Fibroblast of skin of abdomen (primary cell): Measurements from ENCODE around the gene PRTG.
"Not testable (repeated sequence)": the region's sequence is repeated elsewhere in the genome, so short reads cannot be mapped to it uniquely, and the experiment has no call there.

Source experiments
- DNase-seq: peaks from one replicate; pipeline ENCODE4 v3.0.0-alpha.2; 2013

PRTG gene

DNA sequence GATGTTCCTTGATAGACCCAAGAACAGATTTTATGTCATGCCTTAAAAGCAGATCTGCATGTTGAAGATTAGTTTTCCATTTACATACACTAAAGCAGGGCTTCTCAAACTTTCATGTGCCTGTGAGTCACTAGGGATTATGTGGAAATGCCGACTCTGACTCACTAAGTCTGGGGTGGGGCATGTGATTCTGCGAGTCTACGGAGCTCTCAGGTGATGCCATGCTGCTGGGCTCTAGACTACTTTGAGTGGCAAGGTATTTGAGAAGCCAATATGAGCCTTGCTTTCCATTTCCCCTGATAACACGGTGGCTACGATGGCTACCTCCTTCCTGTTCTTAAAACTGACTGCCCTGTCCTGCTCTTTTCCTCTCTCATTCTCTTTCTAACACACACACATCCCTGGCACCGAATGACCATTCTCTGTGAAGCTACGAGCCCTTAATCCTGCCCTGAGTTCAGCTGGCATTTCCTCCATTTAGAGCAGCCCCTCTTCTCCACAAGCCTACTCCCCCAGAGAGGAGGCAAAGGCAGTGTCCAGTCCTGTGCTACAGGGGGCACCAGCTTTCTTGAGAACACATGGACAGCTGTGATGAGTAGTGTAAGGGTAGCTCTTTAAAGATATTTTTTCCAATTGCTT, 115.1 kb downstream of the PRTG start:
- peak; percentile 85 for DNase-seq

DNA sequence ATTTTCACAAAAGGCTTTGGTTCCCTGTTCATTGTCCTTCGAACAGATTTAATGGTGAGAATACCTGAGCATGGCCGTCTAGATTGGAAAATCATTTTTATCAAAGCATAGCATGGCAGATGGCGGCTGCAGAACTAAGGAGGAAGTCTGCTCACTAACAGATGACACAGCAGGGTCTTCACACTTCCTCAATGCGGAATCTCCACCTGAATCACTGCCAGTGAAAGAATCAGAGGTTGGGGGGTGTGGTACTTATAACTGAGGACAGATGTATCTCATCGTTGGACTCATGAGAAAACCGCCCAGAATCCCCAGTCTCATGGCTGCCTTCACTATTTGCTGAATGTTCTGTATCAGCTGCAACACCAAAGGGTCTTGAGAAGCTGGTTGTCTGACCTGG, 123.2 kb downstream of the PRTG start:
- DNase-seq: peak; percentile 9

- DNase-seq: no peak
Observed at GRCh38 chr15:55618387-55618786, 124.6 kb downstream of the PRTG start.

DNA sequence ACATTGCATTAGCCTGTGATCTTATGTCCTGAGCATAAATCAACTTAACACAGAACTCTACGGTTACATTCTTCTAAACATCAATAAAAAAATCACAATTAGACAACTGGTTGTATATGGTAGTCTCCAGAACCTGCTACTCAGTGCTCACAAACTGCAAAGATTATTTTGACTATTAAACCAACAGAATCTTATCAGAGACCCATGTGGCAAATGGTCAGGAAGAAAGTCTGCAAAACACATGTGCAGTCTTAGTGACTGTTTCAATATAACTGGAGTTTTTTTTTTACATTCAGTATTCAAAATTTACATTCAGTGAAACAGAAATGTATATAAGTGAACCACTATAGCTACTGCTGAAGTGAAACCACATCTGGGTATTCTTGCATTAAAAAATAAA, 127.5 kb downstream of the PRTG start:
- no peak for DNase-seq

DNA sequence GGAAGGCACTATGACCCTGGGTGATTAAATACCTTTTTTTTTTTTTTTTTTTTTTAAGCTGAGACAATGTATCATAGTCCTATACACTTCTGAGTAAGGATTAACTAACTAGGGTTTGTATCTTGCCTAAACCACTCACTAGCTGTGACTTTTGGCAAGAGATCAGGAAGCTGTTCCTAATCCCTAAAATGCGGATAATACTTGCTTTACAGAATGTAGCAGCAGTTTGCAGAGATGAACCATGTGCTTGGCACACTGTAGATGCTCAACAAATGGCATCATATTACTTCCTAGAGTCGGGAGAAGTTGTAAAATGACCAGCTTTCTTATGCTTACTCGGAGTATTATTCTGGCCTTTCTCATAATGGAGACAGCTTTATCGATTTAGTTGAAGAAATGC, 129.2 kb downstream of the PRTG start:
- DNase-seq: no peak

DNA sequence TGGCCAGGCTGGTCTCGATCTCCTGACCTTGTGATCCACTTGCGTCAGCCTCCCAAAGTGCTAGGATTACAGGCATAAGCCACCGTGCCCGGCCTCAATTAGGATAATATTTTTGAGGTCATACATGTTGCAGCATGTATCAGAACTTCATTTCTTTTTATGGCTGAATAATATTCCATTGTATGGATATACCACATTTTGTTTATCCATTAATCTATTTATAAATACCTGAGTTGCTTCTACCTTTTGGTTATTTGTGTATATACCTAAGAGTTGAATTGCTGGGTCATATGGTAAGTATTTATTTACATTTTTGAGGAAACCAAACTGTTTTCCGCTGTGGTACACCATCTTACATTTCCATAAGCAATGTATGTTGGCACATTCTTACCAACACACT, 136.7 kb downstream of the PRTG start:
- DNase-seq: no peak

DNA sequence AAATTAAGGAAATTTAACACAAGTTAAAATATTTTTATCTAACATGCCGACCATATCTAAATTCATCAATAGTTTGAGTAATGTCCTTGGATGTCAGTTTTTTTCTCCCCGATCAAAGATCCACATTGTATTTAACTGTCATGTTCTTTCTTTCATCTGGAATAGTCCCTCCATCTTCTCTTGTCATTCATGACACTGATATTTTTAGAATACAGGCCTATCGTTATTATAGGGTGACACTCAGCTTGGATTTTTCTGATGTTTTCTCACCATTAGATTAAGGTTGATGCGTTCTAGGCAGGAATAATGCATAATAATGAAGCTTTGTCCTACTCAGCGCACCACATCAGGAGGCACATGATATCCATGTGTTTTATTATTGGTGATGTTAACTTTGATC, 141.6 kb downstream of the PRTG start:
- DNase-seq: no peak

- no peak for DNase-seq
Observed at GRCh38 chr15:55599439-55599838, 143.5 kb downstream of the PRTG start.

GRCh38 chr15:55593019-55593418, 149.9 kb downstream of the PRTG start:
- DNase-seq: not testable (repeated sequence)

DNA sequence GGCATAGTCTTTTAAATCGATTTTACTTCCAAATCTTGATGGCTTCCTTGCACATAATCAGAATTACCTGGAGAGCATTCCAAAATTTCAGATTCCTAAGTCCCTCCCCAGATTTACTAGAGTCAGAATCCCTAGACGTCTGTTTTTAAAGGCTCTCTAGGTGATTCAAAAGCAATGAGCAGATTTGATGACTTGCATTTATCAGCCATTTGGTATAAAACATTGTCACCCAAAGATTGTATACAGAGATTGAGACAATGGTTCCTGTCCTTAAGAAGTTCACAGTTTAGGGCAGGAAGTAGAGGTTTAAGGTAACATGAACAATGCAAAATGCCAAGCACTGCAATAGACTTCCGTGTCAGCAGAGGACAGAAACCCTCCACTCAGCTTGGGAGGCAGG, 152.2 kb downstream of the PRTG start:
- no peak for DNase-seq

DNA sequence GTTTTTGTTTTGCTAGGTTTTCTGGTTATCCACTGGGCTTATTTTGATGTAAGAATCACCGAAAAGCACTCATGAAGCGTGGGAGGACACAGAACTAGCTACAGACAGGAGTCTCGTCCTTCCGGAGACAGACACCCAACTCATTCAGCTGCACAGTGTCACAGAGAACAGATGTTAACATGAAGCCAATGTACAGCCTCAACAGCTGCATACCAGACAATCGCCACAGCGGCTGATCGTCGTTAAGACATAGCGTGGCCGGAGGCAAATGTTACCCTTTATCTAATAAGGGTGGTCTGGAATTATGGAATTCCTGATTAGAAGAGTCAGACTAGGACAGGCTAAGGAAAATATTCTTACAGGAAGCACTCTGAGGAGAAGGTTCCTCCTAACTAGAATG, 153.7 kb downstream of the PRTG start:
- DNase-seq: peak; percentile 16

GRCh38 chr15:55588815-55589115, 154.2 kb downstream of the PRTG start:
- DNase-seq: no peak

GRCh38 chr15:55588070-55588814, 154.7 kb downstream of the PRTG start, which contains the start of gene PYGO1:
PYGO1 (minus strand) TSS chr15:55588345; CDS start chr15:55587883, 462 bp downstream.
- DNase-seq: peak; percentile 75

DNA sequence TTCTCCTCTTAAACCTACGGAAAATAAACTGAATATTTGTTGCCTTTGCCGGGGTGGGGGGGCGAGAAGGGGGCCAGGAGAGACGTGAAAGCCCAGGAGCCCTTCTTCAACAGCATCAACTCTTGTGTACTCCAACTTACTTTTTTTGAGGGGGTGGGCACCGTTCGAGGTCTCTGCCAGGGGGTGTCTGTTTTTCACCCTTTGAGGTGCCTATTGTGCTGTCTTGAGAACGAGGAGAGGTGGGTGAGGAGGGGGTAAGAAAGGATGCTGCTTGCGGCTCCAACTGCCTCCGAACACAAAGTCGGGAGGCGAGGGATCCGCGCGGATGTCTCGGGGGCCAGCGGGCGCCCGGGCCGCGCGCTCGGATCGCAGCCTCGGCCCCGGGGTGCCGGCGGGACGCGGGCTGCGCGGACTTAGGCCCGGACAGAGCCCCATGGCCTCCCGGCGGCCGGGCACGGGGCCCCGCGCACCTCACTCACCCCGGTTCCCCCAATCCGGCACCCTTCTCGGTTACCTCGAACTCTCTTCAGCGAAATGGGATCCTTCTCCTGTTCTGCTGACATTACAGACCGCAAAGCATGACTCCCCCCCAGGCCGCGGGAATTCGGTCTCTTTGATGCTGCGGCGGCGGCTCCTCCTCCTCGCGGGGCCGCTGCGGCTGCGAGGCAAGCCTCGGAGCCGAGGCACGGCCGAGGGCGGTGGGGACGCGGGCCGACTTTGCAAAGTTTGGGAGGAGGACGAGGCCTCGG, 155.5 kb downstream of the PRTG start:
- DNase-seq: peak; percentile 61

GRCh38 chr15:55586808-55587207, 156.1 kb downstream of the PRTG start:
- no peak for DNase-seq

GRCh38 chr15:55576943-55577342, 166.0 kb downstream of the PRTG start:
- no peak for DNase-seq

- no peak for DNase-seq
Observed at GRCh38 chr15:55574096-55574495, 168.9 kb downstream of the PRTG start.

DNA sequence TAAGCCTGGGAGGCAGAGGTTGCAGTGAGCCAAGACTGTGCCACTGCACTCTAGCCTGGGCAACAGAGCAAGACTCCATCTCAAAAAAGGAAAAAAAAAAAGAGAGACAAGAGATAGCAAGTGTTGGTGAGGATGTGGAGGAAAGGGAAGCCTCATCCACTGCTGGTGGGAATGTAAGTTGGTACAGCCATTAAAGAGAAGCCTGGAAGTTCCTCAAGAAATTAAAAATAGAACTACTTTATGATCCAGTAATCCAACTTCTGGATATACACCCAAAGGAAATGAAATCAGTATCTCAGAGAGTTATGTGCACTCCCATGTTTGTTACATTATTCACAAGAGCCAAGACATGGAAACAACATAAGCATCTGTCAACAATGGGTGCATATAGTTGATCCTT, 169.7 kb downstream of the PRTG start:
- DNase-seq: no peak

DNA sequence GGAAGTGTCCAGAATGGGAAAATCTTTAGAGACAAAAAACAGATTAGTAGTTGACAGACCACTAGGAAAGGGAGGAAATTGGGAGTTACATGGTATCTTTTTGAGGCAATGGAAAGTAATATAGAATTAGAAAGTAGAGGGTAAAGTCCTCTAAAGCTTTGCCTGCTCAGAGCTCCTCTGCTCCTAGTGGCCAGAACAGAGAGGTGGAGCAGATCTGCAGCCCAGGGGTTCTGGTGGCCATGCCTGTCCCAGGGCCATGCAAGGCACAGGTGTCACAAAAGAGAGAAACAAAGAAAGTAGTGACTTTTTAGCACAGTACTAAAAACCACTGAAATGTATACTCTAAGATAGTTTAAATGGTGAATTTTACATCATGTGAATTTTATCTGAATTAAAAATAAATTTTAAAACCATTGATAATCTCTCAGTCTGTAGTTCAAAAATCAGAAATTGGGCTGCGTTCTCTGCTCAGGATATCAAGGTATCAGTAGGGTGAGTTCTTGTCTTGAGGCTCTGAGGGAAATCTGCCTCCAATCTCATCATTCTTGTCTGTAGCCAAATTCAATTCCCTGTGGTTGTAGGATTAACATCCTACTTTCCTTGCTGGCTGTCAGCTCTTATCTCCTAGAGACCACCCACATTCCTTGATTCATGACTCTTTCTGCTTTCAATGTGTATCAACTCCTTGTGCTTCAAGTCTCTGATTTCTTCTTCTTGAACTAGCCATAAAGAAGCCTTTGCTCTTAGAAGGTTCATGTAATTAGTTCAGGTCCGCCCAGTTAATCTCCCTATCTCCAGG, 178.4 kb downstream of the PRTG start:
- DNase-seq: no peak

DNA sequence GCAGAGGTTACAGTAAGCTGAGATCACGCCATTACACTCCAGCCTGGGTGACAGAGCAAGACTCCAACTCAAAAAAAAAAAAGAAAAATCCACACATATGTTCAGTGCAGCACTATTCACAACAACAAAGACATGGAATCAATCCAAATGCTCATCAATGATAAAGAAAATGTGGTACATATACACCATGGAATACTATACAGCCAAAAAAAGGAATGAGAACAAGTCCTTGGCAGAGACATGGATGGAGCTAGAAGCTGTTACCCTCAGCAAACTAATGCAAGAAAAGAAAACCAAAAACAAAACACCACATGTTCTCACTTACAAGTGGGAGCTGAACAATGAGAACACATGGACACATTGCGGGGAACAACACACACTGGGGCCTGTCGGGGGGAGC, 180.4 kb downstream of the PRTG start:
- no peak for DNase-seq
